Small intestine (tissue), 7 donors: ENCODE results near the gene ATG9B. TPM values are rescaled to one million over a fixed set of nuclear protein-coding genes. Genes with fewer than 3 reads are reported as not detected.

Source experiments
- DNase-seq, 2 donors: peaks; one replicate each; pipeline versions ENCODE4 v3.0.0 to v3.0.0-alpha.2; 2013
- FAIRE-seq: peaks from 2 replicates; lab custom pipeline; 2012; peaks lifted over from hg19 to GRCh38; lab: Jason Lieb, UNC
- H3K27ac ChIP-seq, 3 donors: one replicate each; pipeline ENCODE4 v1.5.1; 2013; ENCODE audit warnings: low read length in 2 of 3, mild to moderate bottlenecking in 2 of 3, control low read depth in 1 of 3, inconsistent platforms in 1 of 3, low read depth in 1 of 3, moderate library complexity in 1 of 3
- H3K27me3 ChIP-seq, 3 donors: one replicate each; pipeline ENCODE4 v1.6.1; 2013; ENCODE audit warnings: low read length in 3 of 3, inconsistent platforms in 1 of 3; ENCODE audit not compliant: control insufficient read depth in 3 of 3, insufficient read depth in 3 of 3
- H3K36me3 ChIP-seq, 3 donors: one replicate each; pipeline ENCODE4 v1.6.1; 2013; ENCODE audit warnings: low read length in 3 of 3, inconsistent platforms in 1 of 3, low read depth in 1 of 3, mild to moderate bottlenecking in 1 of 3, moderate library complexity in 1 of 3; ENCODE audit not compliant: control insufficient read depth in 3 of 3, insufficient read depth in 2 of 3
- H3K4me1 ChIP-seq, 3 donors: one replicate each; pipeline ENCODE4 v1.6.1; 2013; ENCODE audit warnings: low read length in 2 of 3, inconsistent platforms in 1 of 3, low read depth in 1 of 3, mild to moderate bottlenecking in 1 of 3, moderate library complexity in 1 of 3; ENCODE audit not compliant: control insufficient read depth in 3 of 3, insufficient read depth in 2 of 3
- H3K4me3 ChIP-seq, 3 donors: one replicate each; pipeline ENCODE4 v1.5.1; 2013; ENCODE audit warnings: low read length in 3 of 3, control low read depth in 1 of 3, inconsistent platforms in 1 of 3, low read depth in 1 of 3, mild to moderate bottlenecking in 1 of 3, moderate library complexity in 1 of 3
- H3K9me3 ChIP-seq, 2 donors: one replicate each; pipeline ENCODE4 v1.6.1; 2013; ENCODE audit warnings: low read depth in 1 of 2, low read length in 1 of 2; ENCODE audit not compliant: control insufficient read depth in 2 of 2, insufficient read depth in 1 of 2
- WGBS, 3 donors: extraction: QIAGEN DNeasy Blood & Tissue Kit; methylation state at CpG; one replicate each; pipeline ENCODE4 v1.1.7; 2013; 5-methylcytosine and 5-hydroxymethylcytosine counted together
- polyA plus RNA-seq, 4 donors: library from polyadenylated mRNA; stranded (reverse) in 3 of 4; unstranded in 1 of 4; fragments of 200-250 nt in 3 of 4; fragments of 120-200 nt in 1 of 4; gene quantifications; one replicate each; pipeline versions ENCODE4 v1.2.1 to v1.2.3, GENCODE V29; 2013
- donor health status: healthy with polysubstance abuse.
- donor health status: control.
- donor health status: control.
- donor health status: Bipolar disorder and iron deficiency.
- donor health status: healthy.

ATG9B gene
- polyA plus RNA-seq, 4 donors = 0.22 to 1.6 (median 0.77) TPM

GRCh38 chr7:151035026-151035717 lies 10.9 kb upstream of the ATG9B start:
- Histone ChIP-seq H3K9me3 (no peaks in the 10 kb centered on the region), H3K4me1 (peaks cover 0 to 19% (median 8%) of the 10 kb centered on the region in 3 donors), H3K4me3 (no peak overlapping the region), H3K27ac (no peak overlapping the region), H3K36me3 (peaks cover 4 to 69% (median 15%) of the 10 kb centered on the region in 3 donors), H3K27me3 (no peaks in the 10 kb centered on the region)
- WGBS, 3 donors = 88 to 95% (median 92%) methylated on average over 20 to 21 of the region's 21 CpGs
- DNase-seq (no peak), FAIRE-seq (no peak)

- Histone ChIP-seq H3K27ac (no peak overlapping the region), H3K4me1 (peaks cover 0 to 12% (median 8%) of the 10 kb centered on the region in 3 donors), H3K27me3 (no peaks in the 10 kb centered on the region), H3K9me3 (no peaks in the 10 kb centered on the region), H3K4me3 (no peak overlapping the region), H3K36me3 (peaks cover 4 to 69% (median 15%) of the 10 kb centered on the region in 3 donors)
- DNase-seq (no peak), FAIRE-seq (no peak)
- 93 to 96% (median 94%) methylated on average over 21 of the region's 21 CpGs for WGBS, 3 donors
These were observed 10.2 kb upstream of the ATG9B start for GRCh38 chr7:151034312-151035025.

GRCh38 chr7:151033864-151034249 lies 9.6 kb upstream of the ATG9B start:
- no peak overlapping the region for H3K4me3 ChIP-seq
- H3K4me1 ChIP-seq = peaks cover 0 to 10% (median 5%) of the 10 kb centered on the region in 3 donors
- H3K9me3 ChIP-seq = no peaks in the 10 kb centered on the region
- WGBS, 3 donors = 75 to 95% (median 91%) methylated on average over 5 of the region's 5 CpGs
- DNase-seq = no peak
- H3K27ac ChIP-seq = no peak overlapping the region
- H3K27me3 ChIP-seq = no peaks in the 10 kb centered on the region
- no peak for FAIRE-seq
- H3K36me3 ChIP-seq = peaks cover 4 to 69% (median 15%) of the 10 kb centered on the region in 3 donors

- WGBS, 3 donors = 87 to 88% (median 88%) methylated on average over 17 of the region's 17 CpGs
- Histone ChIP-seq H3K36me3 (peaks cover 4 to 63% (median 15%) of the 10 kb centered on the region in 3 donors), H3K4me1 (peaks cover 0 to 6% (median 0%) of the 10 kb centered on the region in 3 donors), H3K27ac (no peak overlapping the region), H3K27me3 (no peaks in the 10 kb centered on the region), H3K4me3 (no peak overlapping the region), H3K9me3 (no peaks in the 10 kb centered on the region)
- FAIRE-seq (no peak), DNase-seq (no peak)
These were observed 8.9 kb upstream of the ATG9B start for GRCh38 chr7:151032936-151033863.

- H3K9me3 ChIP-seq = no peaks in the 10 kb centered on the region
- H3K4me1 ChIP-seq = peaks cover 0 to 16% (median 0%) of the 10 kb centered on the region in 3 donors
- FAIRE-seq (no peak), DNase-seq (no peak)
- no peak overlapping the region for H3K4me3 ChIP-seq
- no peaks in the 10 kb centered on the region for H3K27me3 ChIP-seq
- H3K36me3 ChIP-seq = peaks cover 0 to 44% (median 9%) of the 10 kb centered on the region in 3 donors
- 93 to 96% (median 94%) methylated on average over 4 of the region's 4 CpGs for WGBS, 3 donors
- no peak overlapping the region for H3K27ac ChIP-seq
These were observed 6.7 kb upstream of the ATG9B start for GRCh38 chr7:151031011-151031410.

- FAIRE-seq = no peak
- H3K36me3 ChIP-seq = peaks cover 0 to 24% (median 0%) of the 10 kb centered on the region in 3 donors
- H3K27me3 ChIP-seq = no peaks in the 10 kb centered on the region
- H3K27ac ChIP-seq = peak overlapping the region; percentile 33 to 87 (median 70)
- H3K4me1 ChIP-seq = peaks cover 0 to 16% (median 0%) of the 10 kb centered on the region in 3 donors
- 35 to 56% (median 54%) methylated on average over 17 of the region's 17 CpGs for WGBS, 3 donors
- peak overlapping the region; percentile 33 to 77 (median 67) for H3K4me3 ChIP-seq
- H3K9me3 ChIP-seq = no peaks in the 10 kb centered on the region
- no peak for DNase-seq
These were observed 4.7 kb upstream of the ATG9B start for GRCh38 chr7:151028948-151029501.

GRCh38 chr7:151028131-151028947 lies 4.0 kb upstream of the ATG9B start, which contains the start of gene ABCB8:
TSS of gene ABCB8 (plus strand) at chr7:151028450. CDS start at chr7:151028516, 66 bp downstream.
- 1% methylated on average over 53 of the region's 53 CpGs for WGBS, 3 donors
- Histone ChIP-seq H3K36me3 (peaks cover 0 to 18% (median 0%) of the 10 kb centered on the region in 3 donors), H3K27me3 (no peaks in the 10 kb centered on the region), H3K27ac (peak within 1 kb of the TSS; percentile 70 to 88 (median 87)), H3K4me3 (peak within 1 kb of the TSS; percentile 33 to 77 (median 67)), H3K9me3 (no peaks in the 10 kb centered on the region), H3K4me1 (peaks cover 0 to 16% (median 0%) of the 10 kb centered on the region in 3 donors)
- DNase-seq = peak; percentile 99 to 100
- FAIRE-seq = no peak
